Stimulated activated naive CD8-positive, alpha-beta T cell treated with anti-CD3 and anti-CD28 coated beads, Interleukin-15, Interleukin-2, amounts not matched to agents 100 U/mL and 50 U/mL, for 24 hours (primary cell): ENCODE results near the gene COIL.

Experiments
- ATAC-seq: fragments of 150-1000 bp; cut with Tn5 transposase; one replicate; pipeline ENCODE4 v1.10.0; 2021
- DNase-seq: peaks from one replicate; pipeline ENCODE4 v3.0.0; 2021

COIL gene

GRCh38 chr17:56933868-56934267, 27.0 kb downstream of the COIL start:
- no peak for ATAC-seq
- no peak for DNase-seq

- no peak for DNase-seq
- ATAC-seq: no peak
Observed at GRCh38 chr17:56933151-56933745, 27.6 kb downstream of the COIL start.

GRCh38 chr17:56930739-56931337, 30.0 kb downstream of the COIL start:
- no peak for ATAC-seq

GRCh38 chr17:56929362-56929969, 31.4 kb downstream of the COIL start:
- ATAC-seq (no peak), DNase-seq (no peak)

More at GRCh38 chr17:56930739-56931337, 30.0 kb downstream of the COIL start:
- no peak for DNase-seq

GRCh38 chr17:56928586-56928985, 32.3 kb downstream of the COIL start:
- DNase-seq (no peak), ATAC-seq (no peak)

- no peak for ATAC-seq
- no peak for DNase-seq
Observed at GRCh38 chr17:56926704-56927103, 34.1 kb downstream of the COIL start.

- DNase-seq: no peak
- no peak for ATAC-seq
Observed at GRCh38 chr17:56926270-56926669, 34.6 kb downstream of the COIL start.

- ATAC-seq: no peak
- DNase-seq: no peak
Observed at GRCh38 chr17:56925088-56925487, 35.8 kb downstream of the COIL start.

GRCh38 chr17:56919717-56920116, 41.1 kb downstream of the COIL start:
- ATAC-seq (no peak), DNase-seq (no peak)

- peak; percentile 29 for ATAC-seq
- no peak for DNase-seq
Observed at GRCh38 chr17:56918916-56919315, 41.9 kb downstream of the COIL start.

GRCh38 chr17:56917559-56918296, 43.1 kb downstream of the COIL start:
- DNase-seq (no peak), ATAC-seq (no peak)

- DNase-seq (no peak), ATAC-seq (no peak)
Observed at GRCh38 chr17:56914581-56915273, 46.1 kb downstream of the COIL start.

GRCh38 chr17:56913867-56914580, 46.8 kb downstream of the COIL start, which contains the start of gene TRIM25:
TSS of gene TRIM25 (minus strand) at chr17:56914049. CDS start at chr17:56913988, 61 bp downstream.
- DNase-seq: peak; percentile 90
- peak; percentile 80 for ATAC-seq

GRCh38 chr17:56913353-56913866, 47.4 kb downstream of the COIL start:
- DNase-seq (no peak), ATAC-seq (peak; percentile 15)

- ATAC-seq: no peak
- DNase-seq: no peak
Observed at GRCh38 chr17:56913000-56913311, 47.9 kb downstream of the COIL start.

GRCh38 chr17:56912105-56912999, 48.5 kb downstream of the COIL start:
- DNase-seq (no peak), ATAC-seq (no peak)

GRCh38 chr17:56910509-56911235, 50.2 kb downstream of the COIL start:
- no peak for DNase-seq
- ATAC-seq: no peak

- ATAC-seq (no peak), DNase-seq (no peak)
Observed at GRCh38 chr17:56909742-56910508, 50.9 kb downstream of the COIL start.

- peak; percentile 55 for ATAC-seq
Observed at GRCh38 chr17:56908001-56908542, 52.8 kb downstream of the COIL start.

More at GRCh38 chr17:56908001-56908542, 52.8 kb downstream of the COIL start:
- peak; percentile 34 for DNase-seq
